GM12872 (cell line): ENCODE data around the gene ZNRF1.

ENCODE experiments used
- CTCF ChIP-seq: IDR thresholded peaks from 3 replicates; pipeline ENCODE4 v1.5.1; 2011; ENCODE audit warnings: low read depth, mild to moderate bottlenecking, low read length, moderate library complexity; ENCODE audit not compliant: insufficient read depth

The ZNRF1 gene

GRCh38 chr16:74991593-74992403, 7.0 kb upstream of the ZNRF1 start:
- no peak for TF ChIP-seq CTCF

- no peak for TF ChIP-seq CTCF
These were observed 2.8 kb upstream of the ZNRF1 start for GRCh38 chr16:74995986-74996385.

DNA sequence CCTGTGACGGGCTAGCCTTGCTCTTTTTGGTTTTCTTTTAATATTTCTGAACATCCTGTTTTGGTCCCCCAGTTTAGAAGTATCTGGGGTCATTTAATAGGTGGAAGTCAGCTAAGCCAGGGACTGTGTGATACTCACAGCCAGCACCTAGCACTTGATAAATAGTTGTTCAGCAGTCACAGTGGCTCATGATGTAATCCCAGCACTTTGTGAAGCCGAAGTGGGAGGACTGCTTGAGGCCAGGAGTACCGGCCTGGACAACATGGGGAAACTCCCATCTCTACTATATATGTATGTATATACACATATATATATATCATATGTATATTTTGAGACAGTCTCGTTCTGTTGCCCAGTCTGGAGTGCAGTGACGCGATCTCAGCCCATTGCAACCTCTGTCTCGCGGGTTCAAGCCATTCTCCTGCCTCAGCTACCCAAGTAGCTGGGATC, 1.8 kb upstream of the ZNRF1 start:
- no peak for TF ChIP-seq CTCF

- TF ChIP-seq CTCF, result no peak
These were observed 390 bp downstream of the ZNRF1 start for GRCh38 chr16:74999219-74999608.

GRCh38 chr16:74999609-75000480, 1.0 kb downstream of the ZNRF1 start:
- TF ChIP-seq CTCF, result no peak

GRCh38 chr16:75000481-75001081, 1.8 kb downstream of the ZNRF1 start:
- no peak for TF ChIP-seq CTCF

GRCh38 chr16:75002474-75002873, 3.6 kb downstream of the ZNRF1 start:
- no peak for TF ChIP-seq CTCF
